Measurements from ENCODE around the gene GATB. TPM values are rescaled to one million over a fixed set of nuclear protein-coding genes. Genes with fewer than 3 reads are reported as not detected.

Gene GATB
- total and polyA plus RNA-seq, 3 experiments from 2014 or later: 12.3 to 29.6 (median 27.0) TPM

DNA sequence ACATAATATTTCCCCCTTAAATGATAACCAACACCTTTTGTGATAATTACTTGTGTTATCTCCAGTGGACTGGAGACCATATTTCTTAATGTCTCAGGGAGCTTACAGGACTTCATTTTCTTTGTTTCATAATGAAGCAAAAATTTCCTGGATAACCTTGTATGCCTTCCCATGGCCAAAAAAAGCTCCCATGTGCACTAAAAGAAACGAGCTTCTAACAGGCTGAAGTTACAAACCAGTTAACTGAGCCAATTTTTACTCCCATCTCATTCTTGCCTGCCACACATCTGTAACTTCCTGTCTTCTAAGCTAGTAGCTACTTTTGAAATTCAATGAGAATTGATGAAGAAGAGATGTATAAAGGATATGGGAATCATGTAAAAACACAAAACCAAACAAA, 32.8 kb downstream of the GATB start:
- Mint-ChIP-seq H3K4me1 (no peaks in the 10 kb centered on the region), H3K27ac (no peak overlapping the region), H3K27me3 (peaks cover 0 to 1% of the 10 kb centered on the region in 2 donors), H3K9me3 (no peaks in the 10 kb centered on the region), H3K36me3 (peaks cover 0 to 14% (median 5%) of the 10 kb centered on the region in 3 donors), H3K4me3 (no peak overlapping the region)
- no peak for DNase-seq
- ChIA-PET CTCF (no interaction called here), POLR2A (no interaction called here)
- no peaks in the 10 kb centered on the region for H3K4me1 ChIP-seq (ENCODE audit: insufficient read depth, low read length)
- H3K9me3 ChIP-seq (ENCODE audit: low read length): no peaks in the 10 kb centered on the region
- H3K27ac ChIP-seq (ENCODE audit: low read depth, low read length): no peak overlapping the region
- H3K4me3 ChIP-seq (ENCODE audit: low read length): no peak overlapping the region
- H3K36me3 ChIP-seq (ENCODE audit: insufficient read depth, low read length): no peaks in the 10 kb centered on the region
- no peaks in the 10 kb centered on the region for H3K27me3 ChIP-seq (ENCODE audit: insufficient read depth, low read length, poor library complexity, severe bottlenecking)

DNA sequence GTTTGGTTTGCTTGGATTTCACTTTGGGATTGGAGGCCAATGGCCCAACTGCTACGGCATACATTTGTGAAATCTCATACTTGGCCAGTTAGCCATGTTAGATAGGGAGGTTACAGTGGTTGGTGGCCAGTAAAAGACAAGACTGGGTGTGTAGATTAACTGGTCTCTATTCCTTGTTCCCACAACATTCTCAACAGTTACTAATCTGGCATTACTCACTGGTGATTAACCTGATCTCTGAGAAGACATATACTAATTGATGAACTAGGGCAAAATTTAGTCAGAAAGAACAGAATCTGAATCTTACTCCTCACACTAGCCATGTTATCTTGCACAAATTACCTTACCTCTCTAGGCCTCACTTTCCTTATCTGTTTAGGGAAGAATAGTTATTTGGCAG, 33.4 kb downstream of the GATB start:
- Histone ChIP-seq H3K27me3 (ENCODE audit: insufficient read depth, low read length, poor library complexity, severe bottlenecking) (no peaks in the 10 kb centered on the region), H3K27ac (ENCODE audit: low read depth, low read length) (no peak overlapping the region), H3K9me3 (ENCODE audit: low read length) (no peaks in the 10 kb centered on the region), H3K4me3 (ENCODE audit: low read length) (no peak overlapping the region), H3K4me1 (ENCODE audit: insufficient read depth, low read length) (no peaks in the 10 kb centered on the region), H3K36me3 (ENCODE audit: insufficient read depth, low read length) (no peaks in the 10 kb centered on the region)
- H3K27me3 Mint-ChIP-seq: no peaks in the 10 kb centered on the region
- H3K9me3 Mint-ChIP-seq: no peaks in the 10 kb centered on the region
- ChIA-PET CTCF (no interaction called here), POLR2A (no interaction called here)
- no peaks in the 10 kb centered on the region for H3K4me1 Mint-ChIP-seq
- H3K36me3 Mint-ChIP-seq: peaks cover 0 to 17% (median 11%) of the 10 kb centered on the region in 3 donors
- H3K27ac Mint-ChIP-seq: peak overlapping the region in 1 of 8 donors; percentile 39
- H3K4me3 Mint-ChIP-seq: no peak overlapping the region
- DNase-seq: no peak

DNA sequence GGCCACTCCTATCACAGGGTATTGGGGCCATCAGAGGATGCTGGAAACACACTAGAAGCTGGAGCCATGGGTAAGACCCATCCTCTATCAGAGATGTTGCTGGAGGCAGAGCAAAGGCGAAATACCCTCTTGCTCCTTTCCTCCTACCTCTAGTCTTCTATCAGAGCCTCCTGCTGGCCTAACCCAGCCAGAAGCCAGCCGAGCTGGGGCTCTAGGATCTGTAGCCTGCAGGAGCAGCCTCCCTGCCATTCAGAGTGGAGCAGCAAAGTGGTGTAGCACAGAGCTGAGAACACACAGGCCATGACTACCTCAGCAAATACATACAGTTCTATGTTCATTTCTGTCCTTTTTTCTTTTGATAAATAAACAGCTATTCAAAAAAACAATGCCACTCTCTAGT, 35.7 kb downstream of the GATB start:
- CTCF ChIA-PET: no interaction called here
- POLR2A ChIA-PET: no interaction called here
- H3K4me1 Mint-ChIP-seq: no peaks in the 10 kb centered on the region

DNA sequence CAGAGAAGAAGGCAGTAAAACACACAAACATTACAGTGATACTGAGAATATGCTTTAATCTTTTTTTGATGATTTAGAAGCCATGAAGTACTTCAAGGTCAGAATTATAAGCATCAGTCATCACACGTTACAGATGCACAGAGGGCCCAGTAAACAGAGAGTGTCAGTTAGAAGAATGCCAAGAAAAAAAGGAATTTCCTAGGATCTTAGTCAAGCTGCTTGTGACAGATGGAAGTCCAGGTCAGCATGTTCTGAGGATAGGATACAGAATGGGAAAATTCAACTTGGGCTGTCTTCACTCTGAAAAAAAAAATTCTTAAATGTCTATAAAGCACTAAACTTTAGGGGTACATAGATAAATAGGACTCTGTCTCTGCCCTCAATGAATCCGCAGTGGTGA, 38.9 kb downstream of the GATB start:
- ChIA-PET POLR2A (no interaction called here), CTCF (no interaction called here)
- H3K27ac ChIP-seq (ENCODE audit: low read depth, low read length): no peak overlapping the region
- no peak overlapping the region for H3K4me3 ChIP-seq (ENCODE audit: low read length)
- H3K27ac Mint-ChIP-seq: peak overlapping the region in 1 of 8 donors; percentile 10
- H3K27me3 Mint-ChIP-seq: no peaks in the 10 kb centered on the region
- H3K9me3 ChIP-seq (ENCODE audit: low read length): no peaks in the 10 kb centered on the region
- H3K4me3 Mint-ChIP-seq: no peak overlapping the region
- no peaks in the 10 kb centered on the region for H3K9me3 Mint-ChIP-seq
- peaks cover 4 to 40% (median 9%) of the 10 kb centered on the region in 3 donors for H3K36me3 Mint-ChIP-seq
- H3K27me3 ChIP-seq (ENCODE audit: insufficient read depth, low read length, poor library complexity, severe bottlenecking): no peaks in the 10 kb centered on the region
- H3K4me1 ChIP-seq (ENCODE audit: insufficient read depth, low read length): no peaks in the 10 kb centered on the region
- no peaks in the 10 kb centered on the region for H3K36me3 ChIP-seq (ENCODE audit: insufficient read depth, low read length)
- no peak for DNase-seq
- no peaks in the 10 kb centered on the region for H3K4me1 Mint-ChIP-seq

More for the DNA sequence above, 35.7 kb downstream of the GATB start:
- Histone ChIP-seq H3K9me3 (ENCODE audit: low read length) (no peaks in the 10 kb centered on the region), H3K27ac (ENCODE audit: low read depth, low read length) (no peak overlapping the region), H3K27me3 (ENCODE audit: insufficient read depth, low read length, poor library complexity, severe bottlenecking) (no peaks in the 10 kb centered on the region), H3K36me3 (ENCODE audit: insufficient read depth, low read length) (no peaks in the 10 kb centered on the region), H3K4me1 (ENCODE audit: insufficient read depth, low read length) (no peaks in the 10 kb centered on the region), H3K4me3 (ENCODE audit: low read length) (no peak overlapping the region)
- no peaks in the 10 kb centered on the region for H3K9me3 Mint-ChIP-seq
- peaks cover 0 to 17% (median 15%) of the 10 kb centered on the region in 3 donors for H3K36me3 Mint-ChIP-seq
- H3K27me3 Mint-ChIP-seq: no peaks in the 10 kb centered on the region
- no peak for DNase-seq
- H3K27ac Mint-ChIP-seq: peak overlapping the region in 1 of 8 donors; percentile 63
- H3K4me3 Mint-ChIP-seq: no peak overlapping the region

DNA sequence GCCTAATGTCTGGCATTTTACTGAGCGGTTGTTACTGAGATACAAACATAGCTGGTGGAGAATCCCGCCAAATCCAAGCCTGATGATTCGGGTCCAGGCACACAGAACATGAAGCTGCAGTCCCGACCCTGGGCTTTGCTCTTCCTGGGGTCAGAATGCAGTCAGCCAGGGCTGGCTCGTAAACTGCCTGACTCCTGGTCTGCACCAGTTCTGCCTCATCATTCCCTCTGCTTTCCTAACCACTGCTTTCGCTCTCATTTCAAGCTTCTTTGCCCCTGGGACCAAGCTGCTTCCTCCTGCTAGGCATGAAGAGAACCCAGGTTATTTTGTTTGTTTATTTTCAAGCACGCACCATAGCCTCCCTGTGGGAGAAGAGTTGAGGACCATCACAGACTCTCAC, 39.3 kb downstream of the GATB start:
- POLR2A ChIA-PET: no interaction called here
- Histone ChIP-seq H3K27ac (ENCODE audit: low read depth, low read length) (no peak overlapping the region), H3K9me3 (ENCODE audit: low read length) (no peaks in the 10 kb centered on the region), H3K4me3 (ENCODE audit: low read length) (no peak overlapping the region), H3K27me3 (ENCODE audit: insufficient read depth, low read length, poor library complexity, severe bottlenecking) (no peaks in the 10 kb centered on the region), H3K4me1 (ENCODE audit: insufficient read depth, low read length) (no peaks in the 10 kb centered on the region), H3K36me3 (ENCODE audit: insufficient read depth, low read length) (no peaks in the 10 kb centered on the region)
- H3K4me3 Mint-ChIP-seq: no peak overlapping the region
- peak overlapping the region in 3 of 8 donors; percentile 10 to 80 (median 51) for H3K27ac Mint-ChIP-seq
- H3K36me3 Mint-ChIP-seq: peaks cover 4 to 44% (median 11%) of the 10 kb centered on the region in 3 donors
- no peak for DNase-seq
- H3K4me1 Mint-ChIP-seq: no peaks in the 10 kb centered on the region
- no peaks in the 10 kb centered on the region for H3K27me3 Mint-ChIP-seq
- CTCF ChIA-PET: no interaction called here
- no peaks in the 10 kb centered on the region for H3K9me3 Mint-ChIP-seq

DNA sequence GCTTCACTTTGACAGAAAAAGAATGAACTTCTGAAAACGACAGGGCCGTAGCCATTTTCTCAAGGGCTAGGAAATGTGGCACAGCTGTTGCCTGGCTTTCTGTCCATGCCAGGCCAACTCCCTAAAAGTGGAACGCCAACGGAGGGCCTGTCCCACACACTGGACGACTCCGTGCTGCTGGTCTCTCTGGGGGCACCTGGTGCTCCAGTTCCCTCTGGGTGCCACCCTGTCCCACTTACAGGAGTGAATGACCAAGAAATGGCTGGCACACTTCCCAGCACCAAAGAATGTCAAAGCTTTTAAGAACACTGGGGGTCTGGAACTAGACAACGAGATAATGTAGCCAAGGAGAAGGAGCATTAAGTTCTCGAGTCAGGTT, 40.9 kb downstream of the GATB start:
- Histone ChIP-seq H3K27ac (ENCODE audit: low read depth, low read length) (no peak overlapping the region), H3K4me1 (ENCODE audit: insufficient read depth, low read length) (no peaks in the 10 kb centered on the region), H3K36me3 (ENCODE audit: insufficient read depth, low read length) (no peaks in the 10 kb centered on the region), H3K4me3 (ENCODE audit: low read length) (no peak overlapping the region), H3K27me3 (ENCODE audit: insufficient read depth, low read length, poor library complexity, severe bottlenecking) (no peaks in the 10 kb centered on the region), H3K9me3 (ENCODE audit: low read length) (no peaks in the 10 kb centered on the region)
- Mint-ChIP-seq H3K36me3 (peaks cover 9 to 59% (median 18%) of the 10 kb centered on the region in 3 donors), H3K9me3 (no peaks in the 10 kb centered on the region), H3K27me3 (no peaks in the 10 kb centered on the region), H3K4me1 (no peaks in the 10 kb centered on the region), H3K4me3 (no peak overlapping the region), H3K27ac (no peak overlapping the region)
- CTCF ChIA-PET: no interaction called here
- POLR2A ChIA-PET: no interaction called here
- DNase-seq: no peak

DNA sequence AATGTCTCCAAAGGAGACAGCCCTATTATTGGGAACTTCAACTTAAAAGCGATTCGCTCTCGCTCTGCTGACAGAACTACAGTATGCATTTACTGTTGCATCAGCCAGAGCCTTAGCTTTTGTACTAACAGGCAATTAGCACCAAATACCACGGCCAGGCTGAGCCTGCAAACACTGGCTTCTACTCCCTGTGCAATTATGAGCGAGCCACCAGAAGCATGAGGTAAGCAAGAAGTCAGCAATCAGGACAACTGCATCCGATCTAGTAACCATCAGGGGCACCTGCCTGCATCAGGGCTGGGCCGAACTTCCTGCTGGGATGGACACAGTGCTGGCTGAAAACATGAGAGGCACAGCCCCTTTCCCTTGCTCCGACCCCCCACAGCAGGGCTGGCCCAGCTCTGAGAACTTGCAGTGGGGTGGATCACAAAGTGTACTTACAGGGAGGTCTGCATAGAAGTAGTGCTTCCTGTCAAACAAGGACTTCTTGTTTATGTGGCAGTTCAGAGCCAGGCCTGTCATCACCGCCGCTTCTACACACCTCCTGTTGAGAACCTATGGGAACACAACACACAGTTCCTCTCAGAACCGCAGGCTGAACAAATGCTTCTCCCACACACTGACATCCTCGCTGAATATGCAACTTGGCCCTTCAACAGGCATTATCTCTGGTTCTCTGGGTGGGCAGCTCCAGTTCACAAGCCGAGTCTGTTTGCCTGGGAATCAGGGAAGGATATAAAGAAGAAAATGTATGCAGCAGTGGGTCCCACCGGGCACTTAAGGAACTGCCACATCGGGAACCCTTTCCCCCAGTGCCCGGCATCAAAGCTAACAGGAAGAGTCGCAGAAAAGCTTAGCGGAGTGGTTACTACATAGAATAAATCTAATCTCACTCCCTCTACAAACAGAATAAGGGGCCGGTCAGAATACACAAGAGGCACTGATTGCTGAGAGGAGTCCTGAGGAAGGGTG, 41.5 kb downstream of the GATB start:
- Mint-ChIP-seq H3K27ac (peak overlapping the region in 2 of 8 donors; percentile 11 to 70), H3K27me3 (no peaks in the 10 kb centered on the region), H3K36me3 (peaks cover 9 to 65% (median 18%) of the 10 kb centered on the region in 3 donors), H3K4me1 (no peaks in the 10 kb centered on the region), H3K4me3 (no peak overlapping the region), H3K9me3 (no peaks in the 10 kb centered on the region)
- Histone ChIP-seq H3K4me3 (ENCODE audit: low read length) (no peak overlapping the region), H3K27me3 (ENCODE audit: insufficient read depth, low read length, poor library complexity, severe bottlenecking) (no peaks in the 10 kb centered on the region), H3K9me3 (ENCODE audit: low read length) (no peaks in the 10 kb centered on the region), H3K36me3 (ENCODE audit: insufficient read depth, low read length) (no peaks in the 10 kb centered on the region), H3K27ac (ENCODE audit: low read depth, low read length) (no peak overlapping the region), H3K4me1 (ENCODE audit: insufficient read depth, low read length) (no peaks in the 10 kb centered on the region)
- no peak for DNase-seq
- ChIA-PET CTCF (no interaction called here), POLR2A (no interaction called here)

DNA sequence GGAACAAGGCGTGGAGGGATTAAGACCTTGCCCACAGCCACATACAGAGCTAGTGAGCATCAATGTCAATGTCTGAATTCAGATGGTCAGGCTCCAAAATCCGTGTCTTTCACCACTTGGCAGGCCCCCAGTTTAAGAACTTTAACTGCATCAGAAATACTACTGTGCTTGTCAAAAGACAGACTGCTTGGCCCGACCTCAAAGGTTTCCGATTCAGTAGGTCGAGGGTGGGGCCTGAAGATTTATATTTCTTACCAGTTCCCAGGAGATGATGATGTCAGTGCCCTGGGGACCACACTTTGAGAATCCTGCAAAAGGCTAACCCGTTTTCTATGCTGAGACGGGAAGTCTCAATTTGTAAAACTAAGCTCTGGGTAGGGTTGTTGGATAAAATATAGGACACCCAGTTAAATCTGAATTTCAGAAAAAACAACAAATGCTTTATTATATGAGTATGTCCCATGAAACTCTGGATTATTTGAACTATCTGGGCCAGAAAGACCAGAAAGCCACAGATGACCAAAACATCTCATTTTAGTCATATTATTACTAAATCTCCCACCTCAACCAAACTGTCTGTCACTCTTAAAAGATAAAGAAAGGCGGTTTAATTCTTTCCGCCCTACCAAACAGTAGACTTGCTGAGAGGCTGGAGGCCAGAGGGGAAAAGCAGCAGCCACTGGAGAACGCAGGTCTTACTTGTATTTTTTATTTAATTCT, 42.7 kb downstream of the GATB start:
- Histone ChIP-seq H3K27me3 (ENCODE audit: insufficient read depth, low read length, poor library complexity, severe bottlenecking) (no peaks in the 10 kb centered on the region), H3K4me3 (ENCODE audit: low read length) (no peak overlapping the region), H3K27ac (ENCODE audit: low read depth, low read length) (no peak overlapping the region), H3K36me3 (ENCODE audit: insufficient read depth, low read length) (no peaks in the 10 kb centered on the region), H3K4me1 (ENCODE audit: insufficient read depth, low read length) (no peaks in the 10 kb centered on the region), H3K9me3 (ENCODE audit: low read length) (no peaks in the 10 kb centered on the region)
- Mint-ChIP-seq H3K27ac (no peak overlapping the region), H3K9me3 (no peaks in the 10 kb centered on the region), H3K36me3 (peaks cover 9 to 72% (median 18%) of the 10 kb centered on the region in 3 donors), H3K27me3 (no peaks in the 10 kb centered on the region), H3K4me1 (no peaks in the 10 kb centered on the region), H3K4me3 (no peak overlapping the region)
- no peak for DNase-seq
- ChIA-PET CTCF (no interaction called here), POLR2A (no interaction called here)
